ENCODE measurements around the gene NPL.

NPL gene

DNA sequence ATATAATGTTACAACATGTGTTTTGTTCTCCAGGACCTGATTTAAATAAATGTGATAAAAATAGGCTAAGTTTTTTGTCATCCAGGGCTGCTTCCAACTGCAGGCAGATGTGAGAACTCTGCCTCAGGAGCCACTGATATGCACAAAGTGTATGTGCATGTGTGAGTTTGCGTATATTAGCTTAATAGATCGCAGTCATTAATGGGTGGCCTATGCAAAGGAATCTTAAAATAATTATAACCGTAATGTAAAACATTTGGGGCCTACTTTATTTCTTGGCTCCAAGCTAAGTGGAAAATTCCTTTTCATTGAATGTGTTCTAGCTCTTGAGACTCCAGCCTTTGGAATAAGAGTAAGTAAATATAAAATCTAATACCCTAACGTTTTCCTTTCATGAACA is 66.3 kb downstream of the NPL start:
- Histone ChIP-seq H3K4me2 (ENCODE audit: low read depth, low read length) (no peak overlapping the region), H3F3A (ENCODE audit: insufficient read depth, low read length) (no peaks in the 10 kb centered on the region), H3K9ac (ENCODE audit: low read length) (no peak overlapping the region), H3K27me3 (replicated peaks; ENCODE audit: insufficient read depth, low read length) (no peaks in the 10 kb centered on the region), H3K4me1 (ENCODE audit: low read length) (no peaks in the 10 kb centered on the region), H2AFZ (ENCODE audit: low read length) (no peak overlapping the region), H3K4me3 (ENCODE audit: low read length) (no peak overlapping the region), H4K20me1 (ENCODE audit: insufficient read depth, low read length) (peaks cover 13% of the 10 kb centered on the region), H3K79me2 (ENCODE audit: low read length) (peaks cover 79% of the 10 kb centered on the region), H3K36me3 (replicated peaks; ENCODE audit: insufficient read depth, low read length) (peaks cover 75% of the 10 kb centered on the region), H3K27ac (ENCODE audit: low read length) (no peak overlapping the region), H3K9me3 (replicated peaks; ENCODE audit: insufficient read depth, low read length) (no peaks in the 10 kb centered on the region), H3K9me2 (replicated peaks; ENCODE audit: insufficient read depth, low read length) (no peaks in the 10 kb centered on the region)
- no peak for TF ChIP-seq EZH2 (optimal IDR thresholded peaks at IDR 0.05; ENCODE audit: low read depth, low read length)
- no peak for TF ChIP-seq EZH2phosphoT487 (IDR thresholded peaks at IDR 0.05; ENCODE audit: low read length)
- TF ChIP-seq, protein P1, sequence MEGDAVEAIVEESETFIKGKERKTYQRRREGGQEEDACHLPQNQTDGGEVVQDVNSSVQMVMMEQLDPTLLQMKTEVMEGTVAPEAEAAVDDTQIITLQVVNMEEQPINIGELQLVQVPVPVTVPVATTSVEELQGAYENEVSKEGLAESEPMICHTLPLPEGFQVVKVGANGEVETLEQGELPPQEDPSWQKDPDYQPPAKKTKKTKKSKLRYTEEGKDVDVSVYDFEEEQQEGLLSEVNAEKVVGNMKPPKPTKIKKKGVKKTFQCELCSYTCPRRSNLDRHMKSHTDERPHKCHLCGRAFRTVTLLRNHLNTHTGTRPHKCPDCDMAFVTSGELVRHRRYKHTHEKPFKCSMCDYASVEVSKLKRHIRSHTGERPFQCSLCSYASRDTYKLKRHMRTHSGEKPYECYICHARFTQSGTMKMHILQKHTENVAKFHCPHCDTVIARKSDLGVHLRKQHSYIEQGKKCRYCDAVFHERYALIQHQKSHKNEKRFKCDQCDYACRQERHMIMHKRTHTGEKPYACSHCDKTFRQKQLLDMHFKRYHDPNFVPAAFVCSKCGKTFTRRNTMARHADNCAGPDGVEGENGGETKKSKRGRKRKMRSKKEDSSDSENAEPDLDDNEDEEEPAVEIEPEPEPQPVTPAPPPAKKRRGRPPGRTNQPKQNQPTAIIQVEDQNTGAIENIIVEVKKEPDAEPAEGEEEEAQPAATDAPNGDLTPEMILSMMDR (IDR thresholded peaks at IDR 0.05; ENCODE audit: low read length) = no peak
- DNase-seq = no peak

DNA sequence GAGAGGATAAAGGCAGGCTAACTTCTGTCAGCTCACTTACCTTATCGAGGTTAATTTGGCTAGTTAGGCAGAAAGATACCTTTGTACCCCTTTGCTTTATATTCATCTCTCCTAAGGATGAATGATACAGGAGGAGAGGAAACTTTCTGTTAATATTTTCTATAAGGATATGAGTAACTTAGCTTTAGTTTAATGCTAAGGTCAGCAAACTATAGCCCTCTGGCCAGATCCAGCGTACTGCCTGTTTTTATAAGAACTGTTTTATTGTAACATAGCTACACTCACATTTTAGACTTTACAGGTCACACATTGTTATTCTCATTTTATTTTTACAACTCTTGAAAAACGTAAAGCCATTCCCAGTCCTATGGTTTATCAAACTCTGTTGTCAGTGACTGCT is 67.6 kb downstream of the NPL start:
- no peak overlapping the region for H3K4me3 ChIP-seq (ENCODE audit: low read length)
- H3K9ac ChIP-seq (ENCODE audit: low read length) = no peak overlapping the region
- H4K20me1 ChIP-seq (ENCODE audit: insufficient read depth, low read length) = peaks cover 7% of the 10 kb centered on the region
- no peak for DNase-seq
- no peaks in the 10 kb centered on the region for H3F3A ChIP-seq (ENCODE audit: insufficient read depth, low read length)
- H3K27me3 ChIP-seq (replicated peaks; ENCODE audit: insufficient read depth, low read length) = no peaks in the 10 kb centered on the region
- H3K4me2 ChIP-seq (ENCODE audit: low read depth, low read length) = no peak overlapping the region
- H2AFZ ChIP-seq (ENCODE audit: low read length) = no peak overlapping the region
- H3K9me2 ChIP-seq (replicated peaks; ENCODE audit: insufficient read depth, low read length) = no peaks in the 10 kb centered on the region
- H3K9me3 ChIP-seq (replicated peaks; ENCODE audit: insufficient read depth, low read length) = no peaks in the 10 kb centered on the region
- peaks cover 66% of the 10 kb centered on the region for H3K79me2 ChIP-seq (ENCODE audit: low read length)
- H3K36me3 ChIP-seq (replicated peaks; ENCODE audit: insufficient read depth, low read length) = peaks cover 75% of the 10 kb centered on the region
- H3K27ac ChIP-seq (ENCODE audit: low read length) = no peak overlapping the region
- H3K4me1 ChIP-seq (ENCODE audit: low read length) = no peaks in the 10 kb centered on the region
- TF ChIP-seq, protein P1 (IDR thresholded peaks at IDR 0.05; ENCODE audit: low read length) = no peak
- no peak for TF ChIP-seq EZH2 (optimal IDR thresholded peaks at IDR 0.05; ENCODE audit: low read depth, low read length)
- no peak for TF ChIP-seq EZH2phosphoT487 (IDR thresholded peaks at IDR 0.05; ENCODE audit: low read length)

DNA sequence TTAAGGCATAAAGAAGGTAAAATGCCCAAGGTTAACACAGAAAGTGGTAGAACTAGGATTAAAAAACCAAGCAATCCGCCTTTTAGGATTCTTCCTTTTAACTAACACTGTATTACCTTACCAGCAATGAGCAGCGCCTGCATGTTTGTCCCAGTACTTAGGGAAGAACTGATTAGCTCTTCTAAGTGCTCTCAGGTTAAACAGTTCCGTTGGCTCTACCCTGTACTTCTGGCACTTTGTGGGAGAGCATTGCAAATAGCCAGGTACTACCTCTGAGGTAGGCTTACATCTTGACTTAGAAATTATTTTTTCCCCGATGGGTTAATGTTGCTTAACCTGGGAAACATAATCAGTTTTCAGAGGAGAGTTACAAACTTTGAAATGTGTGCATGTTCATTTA is 71.1 kb downstream of the NPL start:
- Histone ChIP-seq H3K79me2 (ENCODE audit: low read length) (peaks cover 48% of the 10 kb centered on the region), H3K4me1 (ENCODE audit: low read length) (no peaks in the 10 kb centered on the region), H3K27me3 (replicated peaks; ENCODE audit: insufficient read depth, low read length) (no peaks in the 10 kb centered on the region), H3K9ac (ENCODE audit: low read length) (no peak overlapping the region), H4K20me1 (ENCODE audit: insufficient read depth, low read length) (no peaks in the 10 kb centered on the region), H3K4me2 (ENCODE audit: low read depth, low read length) (no peak overlapping the region), H3K9me3 (replicated peaks; ENCODE audit: insufficient read depth, low read length) (no peaks in the 10 kb centered on the region), H3K4me3 (ENCODE audit: low read length) (no peak overlapping the region), H3K9me2 (replicated peaks; ENCODE audit: insufficient read depth, low read length) (no peaks in the 10 kb centered on the region), H3K27ac (ENCODE audit: low read length) (no peak overlapping the region), H3K36me3 (replicated peaks; ENCODE audit: insufficient read depth, low read length) (peaks cover 64% of the 10 kb centered on the region), H2AFZ (ENCODE audit: low read length) (no peak overlapping the region), H3F3A (ENCODE audit: insufficient read depth, low read length) (no peaks in the 10 kb centered on the region)
- no peak for TF ChIP-seq EZH2phosphoT487 (IDR thresholded peaks at IDR 0.05; ENCODE audit: low read length)
- TF ChIP-seq, protein P1 (IDR thresholded peaks at IDR 0.05; ENCODE audit: low read length) = no peak
- DNase-seq = no peak

All from MM.1S (cell line).